NCI-H2196 (cell line): Measurements from ENCODE around the gene SLC6A5.

Source experiments
- DNase-seq: peaks from one replicate; lab custom pipeline; 2025; ENCODE audit not compliant: unreplicated experiment; lab: John Stamatoyannopoulos, UW

The SLC6A5 gene

GRCh38 chr11:20596205-20597153 is 2.9 kb upstream of the SLC6A5 start:
- DNase-seq: no peak

DNA sequence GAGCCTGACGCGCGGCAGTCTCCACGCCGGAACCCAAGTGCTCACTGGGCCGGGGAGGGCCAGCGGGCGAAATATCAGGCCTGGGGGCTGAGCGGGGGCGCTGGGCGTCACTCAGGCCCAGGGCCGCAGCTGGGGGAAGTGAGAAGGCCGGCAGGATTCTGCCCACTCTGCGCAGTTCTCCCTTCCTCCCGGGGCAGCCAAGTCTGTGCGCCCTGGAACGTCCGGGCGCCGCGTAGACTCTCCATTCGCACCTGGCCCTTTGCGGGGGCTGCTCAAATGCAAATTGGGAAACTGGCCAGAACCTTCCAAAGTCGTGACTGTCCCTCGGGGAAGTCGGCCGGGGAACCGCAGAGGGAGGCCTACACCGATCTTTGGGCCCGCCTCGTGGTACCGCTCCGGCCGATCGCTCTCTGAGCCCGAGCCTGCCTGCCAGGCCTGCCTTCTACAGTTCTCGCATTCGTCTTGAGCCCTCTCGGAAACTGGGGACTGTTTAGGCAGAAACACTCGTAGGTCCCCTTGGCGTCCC is 2.2 kb upstream of the SLC6A5 start:
- DNase-seq: no peak

- no peak for DNase-seq
Observed at GRCh38 chr11:20597680-20598484, 1.5 kb upstream of the SLC6A5 start.

- DNase-seq: no peak
Observed at GRCh38 chr11:20598492-20598891, 916 bp upstream of the SLC6A5 start.

GRCh38 chr11:20600020-20600346 is 575 bp downstream of the SLC6A5 start:
- DNase-seq: no peak

DNA sequence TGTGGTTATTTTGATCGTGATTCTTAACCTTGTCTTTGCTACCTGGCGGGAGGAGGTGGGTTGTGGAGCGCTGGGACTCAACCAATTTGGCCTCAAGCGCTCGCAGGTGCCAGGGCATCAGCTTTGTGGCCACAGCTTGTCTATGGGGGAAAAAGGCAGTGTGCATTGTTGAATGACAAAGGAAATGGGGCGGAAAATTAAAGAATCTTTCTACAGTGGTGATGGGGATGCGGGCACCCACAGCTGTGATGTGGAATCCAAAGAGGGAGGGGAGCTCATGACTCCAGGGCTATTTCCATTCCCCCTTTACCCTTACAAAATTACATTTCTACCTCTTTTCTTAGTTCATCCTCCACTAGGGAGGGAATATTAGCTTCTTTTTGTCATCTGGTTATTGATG is 1.1 kb downstream of the SLC6A5 start:
- DNase-seq: no peak

DNA sequence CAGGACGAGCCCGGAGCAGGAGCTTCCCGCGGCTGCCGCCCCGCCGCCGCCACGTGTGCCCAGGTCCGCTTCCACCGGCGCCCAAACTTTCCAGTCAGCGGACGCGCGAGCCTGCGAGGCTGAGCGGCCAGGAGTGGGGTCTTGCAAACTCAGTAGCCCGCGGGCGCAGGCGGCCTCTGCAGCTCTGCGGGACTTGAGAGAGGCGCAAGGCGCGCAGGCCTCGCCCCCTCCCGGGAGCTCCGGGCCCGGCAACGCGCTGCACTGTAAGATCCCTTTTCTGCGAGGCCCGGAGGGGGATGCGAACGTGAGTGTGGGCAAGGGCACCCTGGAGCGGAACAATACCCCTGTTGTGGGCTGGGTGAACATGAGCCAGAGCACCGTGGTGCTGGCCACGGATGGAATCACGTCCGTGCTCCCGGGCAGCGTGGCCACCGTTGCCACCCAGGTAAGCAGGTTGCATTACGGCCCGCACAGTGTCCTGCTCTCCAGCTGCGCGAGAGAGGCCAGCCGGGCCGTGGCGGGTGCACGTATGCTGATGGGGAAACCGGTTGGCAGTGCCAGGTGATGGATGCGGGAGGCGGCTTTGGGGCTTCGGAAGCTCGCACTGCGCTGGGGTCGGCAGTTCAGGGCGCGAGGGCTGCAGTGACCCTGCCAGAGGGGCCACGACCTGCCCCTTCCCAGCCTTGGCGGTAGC is 2.0 kb downstream of the SLC6A5 start:
- no peak for DNase-seq

DNA sequence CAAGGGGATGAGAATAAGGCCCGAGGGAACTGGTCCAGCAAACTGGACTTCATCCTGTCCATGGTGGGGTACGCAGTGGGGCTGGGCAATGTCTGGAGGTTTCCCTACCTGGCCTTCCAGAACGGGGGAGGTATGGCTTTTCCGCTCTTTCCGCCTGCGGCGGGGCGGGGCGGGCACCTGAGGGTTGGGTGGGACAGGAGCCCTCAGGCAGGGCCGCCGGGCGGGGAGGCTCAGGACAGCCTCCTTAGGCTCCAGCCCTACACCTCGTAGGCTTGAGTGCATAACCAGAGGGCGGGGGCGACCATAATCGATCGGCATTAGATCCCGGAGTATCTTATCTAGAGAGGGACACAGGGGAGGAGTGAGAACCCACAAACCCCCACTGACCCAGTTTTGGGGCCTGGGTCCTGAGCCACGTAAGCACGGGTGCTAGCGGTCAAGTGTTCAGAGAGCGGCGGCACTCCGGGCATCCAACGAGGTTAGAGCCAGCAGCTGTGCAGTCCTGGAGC is 4.9 kb downstream of the SLC6A5 start:
- no peak for DNase-seq

DNA sequence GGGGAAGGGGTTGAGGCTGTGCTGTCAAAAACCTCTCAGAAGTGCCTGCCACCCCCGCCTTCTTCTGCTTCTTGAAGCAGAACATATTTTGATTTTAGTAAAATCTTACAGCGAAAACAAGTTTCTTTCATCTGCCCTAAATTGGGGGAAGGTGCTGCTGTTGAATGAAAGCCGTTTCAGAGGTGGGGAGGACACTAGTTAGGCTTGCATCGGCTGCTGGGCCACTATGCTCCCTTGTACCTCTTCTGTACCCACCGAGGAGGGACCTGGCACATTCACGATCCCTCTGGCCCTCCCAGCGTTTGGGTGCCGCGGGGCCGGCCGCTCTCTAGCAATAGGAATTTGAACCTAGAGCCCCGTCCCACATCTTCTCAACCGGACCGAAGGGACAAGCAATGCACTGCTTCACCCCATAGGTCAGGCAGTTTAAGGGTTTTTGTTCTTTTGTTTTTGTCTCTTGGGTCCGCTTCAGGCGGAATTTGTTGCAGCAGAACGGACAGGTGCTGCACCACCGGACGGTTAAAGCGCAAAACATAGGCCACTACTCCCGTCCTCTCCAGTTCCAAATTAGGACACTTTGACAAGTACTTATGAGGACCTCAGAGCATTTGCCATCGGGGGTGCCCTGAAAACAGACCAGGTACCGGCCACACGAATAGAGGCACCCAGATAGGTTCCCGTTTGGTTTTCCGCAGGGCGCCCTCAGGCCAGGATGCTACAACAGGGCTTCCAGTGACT is 5.6 kb downstream of the SLC6A5 start:
- no peak for DNase-seq

- no peak for DNase-seq
Observed at GRCh38 chr11:20605602-20606091, 6.2 kb downstream of the SLC6A5 start.

GRCh38 chr11:20608934-20609333 is 9.5 kb downstream of the SLC6A5 start:
- no peak for DNase-seq

DNA sequence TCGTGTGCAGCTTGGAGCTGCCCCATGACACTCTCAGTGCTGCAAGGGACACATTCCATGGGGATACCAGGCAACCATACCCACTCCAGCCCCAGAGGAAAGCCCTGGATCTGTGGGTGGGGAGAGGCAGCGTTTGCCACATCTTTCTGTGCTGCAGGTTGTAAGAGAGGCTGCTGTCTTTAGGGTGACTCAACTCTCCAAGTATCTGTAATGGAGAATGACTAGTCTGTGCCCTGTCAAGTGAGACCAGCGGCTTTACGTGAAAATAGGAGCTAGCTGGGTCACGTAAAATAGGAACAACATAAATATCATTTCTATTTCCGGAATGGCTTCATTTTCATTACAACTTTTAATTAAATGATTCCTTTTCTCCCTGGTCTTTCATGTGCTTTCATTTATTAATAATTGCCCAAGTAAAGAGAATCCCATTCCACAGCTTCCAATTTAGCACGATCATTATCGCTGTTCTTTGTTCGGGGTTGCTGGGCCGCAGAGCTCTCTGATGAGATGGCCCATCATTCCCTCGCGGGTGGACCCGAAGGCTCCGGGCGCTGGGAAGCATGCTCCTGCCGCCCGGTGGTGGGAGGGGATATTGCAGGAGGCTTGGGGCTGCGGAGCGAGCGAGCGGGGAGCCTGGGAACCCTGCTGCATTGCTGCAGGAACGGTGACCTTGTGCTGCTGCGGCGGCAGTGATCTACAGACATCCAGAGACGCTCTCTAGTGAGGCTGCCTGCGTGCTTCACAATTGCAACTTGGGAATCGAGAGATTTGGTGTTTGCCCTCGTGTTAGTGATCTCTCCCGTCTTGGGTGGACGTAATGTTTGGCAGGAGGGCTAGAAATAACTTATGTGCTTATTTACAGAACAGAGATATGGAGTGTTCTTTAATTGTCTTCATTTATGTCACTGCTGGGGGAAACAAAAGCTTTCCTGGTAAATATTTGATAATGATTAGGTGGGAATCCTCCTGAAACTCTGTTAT is 10.6 kb downstream of the SLC6A5 start:
- peak; percentile 90 for DNase-seq

- no peak for DNase-seq
Observed at GRCh38 chr11:20610825-20611224, 11.4 kb downstream of the SLC6A5 start.

- DNase-seq: no peak
Observed at GRCh38 chr11:20611445-20611844, 12.0 kb downstream of the SLC6A5 start.

DNA sequence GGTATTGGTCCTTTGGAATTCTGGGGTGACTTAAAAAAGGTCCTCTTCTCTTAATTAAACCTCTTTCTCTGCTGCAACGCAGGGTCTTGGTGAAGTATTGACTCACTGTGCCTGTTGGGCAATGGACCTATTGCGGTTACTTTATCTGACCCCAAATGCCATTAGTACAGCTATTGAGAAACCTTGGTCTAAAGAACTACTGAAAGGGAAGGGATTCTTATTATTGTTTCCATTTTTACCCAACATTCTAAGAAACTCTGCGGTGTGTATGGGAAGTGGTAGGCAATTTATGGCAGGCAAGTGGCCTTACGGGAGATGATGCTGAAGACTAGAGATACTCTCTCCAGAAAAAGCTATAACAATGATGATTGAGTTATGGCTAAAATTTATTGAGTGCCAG is 12.5 kb downstream of the SLC6A5 start:
- DNase-seq: no peak

DNA sequence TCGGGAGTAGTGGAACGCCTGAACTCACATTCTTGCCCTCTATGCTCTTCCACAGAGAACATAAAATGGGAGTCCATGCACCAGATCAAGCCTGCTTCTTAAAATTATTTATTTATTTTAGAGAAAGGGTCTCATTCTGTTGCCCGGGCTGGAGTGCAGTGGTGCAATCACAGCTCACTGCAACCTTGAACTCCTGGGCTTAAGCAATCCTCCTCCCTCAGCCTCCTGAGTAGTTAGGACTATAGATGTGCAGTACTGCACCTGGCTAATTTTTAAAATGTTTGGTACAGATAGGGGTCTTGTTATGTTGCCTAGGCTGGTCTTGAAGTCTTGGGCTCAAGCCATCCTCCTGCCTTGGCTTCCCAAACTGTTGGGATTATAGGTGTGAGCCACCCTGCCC is 13.0 kb downstream of the SLC6A5 start:
- no peak for DNase-seq

DNA sequence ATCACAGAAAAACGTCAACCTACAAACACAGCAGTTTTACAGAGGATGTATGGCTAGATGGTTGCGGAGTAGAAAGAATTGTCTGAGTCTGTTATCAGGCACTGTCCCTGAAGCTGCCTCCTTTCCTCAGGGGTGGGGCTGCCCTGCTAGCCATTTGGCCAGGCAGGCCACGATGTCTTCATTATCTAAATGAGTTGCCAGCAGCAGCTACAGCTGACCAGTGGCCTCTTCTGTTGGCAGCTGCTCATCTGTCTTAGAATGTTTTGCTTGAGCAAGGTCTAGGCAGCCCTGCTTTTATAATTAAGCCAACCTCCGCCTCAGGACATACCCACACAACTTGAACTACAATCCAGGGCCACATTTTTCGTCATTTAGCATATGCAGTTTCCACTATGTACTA is 17.5 kb downstream of the SLC6A5 start:
- no peak for DNase-seq

DNA sequence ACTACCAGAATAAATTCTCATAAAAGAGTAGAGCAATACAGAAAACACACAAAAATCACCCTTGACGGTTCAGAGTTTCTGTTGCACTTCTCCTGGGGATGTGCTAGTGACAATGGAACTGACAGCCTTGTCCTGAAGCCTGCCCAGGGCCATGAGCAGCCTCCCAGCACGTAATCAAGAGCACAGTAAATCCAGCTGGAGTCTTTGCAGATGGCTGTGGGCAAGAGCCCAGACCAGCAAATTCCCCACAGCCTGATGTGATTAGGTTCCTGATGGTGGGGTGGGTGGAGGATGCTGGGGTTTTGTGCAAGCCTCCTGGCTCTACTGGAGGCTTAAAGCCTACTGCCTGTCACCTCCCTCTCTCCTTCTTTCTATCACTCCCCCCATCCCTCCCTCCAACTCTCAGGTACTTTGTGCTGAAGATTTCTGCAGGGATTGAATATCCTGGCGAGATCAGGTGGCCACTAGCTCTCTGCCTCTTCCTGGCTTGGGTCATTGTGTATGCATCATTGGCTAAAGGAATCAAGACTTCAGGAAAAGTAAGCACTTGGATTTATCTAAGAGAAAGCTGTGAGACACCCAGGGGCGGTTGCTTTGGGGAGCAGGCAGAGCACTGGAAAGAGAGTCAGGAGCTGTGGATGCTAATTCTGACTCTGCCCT is 18.1 kb downstream of the SLC6A5 start:
- DNase-seq: peak; percentile 31

GRCh38 chr11:20618083-20618482 is 18.7 kb downstream of the SLC6A5 start:
- peak; percentile 25 for DNase-seq
